ENCODE results near the gene ETS2. TPM values are rescaled to one million over a fixed set of nuclear protein-coding genes. Genes with fewer than 3 reads are reported as not detected.

ETS2 gene
- total RNA-seq, 1 experiment from 2014 or later: 132 TPM

DNA sequence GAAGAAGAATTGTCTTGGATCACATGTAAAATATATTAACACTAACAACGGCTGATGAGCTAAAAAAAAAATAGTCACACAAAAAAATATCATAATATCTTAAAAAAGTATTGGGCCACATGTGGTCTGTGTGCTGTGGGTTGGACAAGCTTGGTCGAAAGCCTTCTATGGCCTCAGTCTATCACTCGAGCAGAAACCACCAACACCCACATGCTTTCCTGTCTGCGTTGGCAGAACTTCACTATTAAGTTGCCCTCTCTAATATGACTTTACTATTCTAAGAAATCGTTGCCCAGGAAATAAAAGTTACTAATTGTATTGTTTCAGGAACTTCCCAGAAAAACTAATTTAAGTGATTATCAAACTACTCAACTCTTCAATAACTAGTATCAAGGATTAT lies 28.2 kb upstream of the ETS2 start:
- CTCF ChIA-PET: no interaction called here
- ATAC-seq: no peak

GRCh38 chr21:38780879-38781278 lies 24.9 kb upstream of the ETS2 start:
- H3K4me1 ChIP-seq (ENCODE audit: control insufficient read depth, insufficient read depth, low read length): peaks cover 8% of the 10 kb centered on the region
- CTCF ChIA-PET: no interaction called here
- peaks cover 22% of the 10 kb centered on the region; the same call in 1 of the 2 replicates for H3K9me3 ChIP-seq (ENCODE audit: control insufficient read depth, insufficient read depth, low read depth, low read length)
- H3K27ac ChIP-seq (ENCODE audit: low read length): peak overlapping the region; percentile 63; the same call in 1 of the 2 replicates
- H3K4me3 ChIP-seq (ENCODE audit: low read depth in 2 of 2, low read length in 2 of 2): no peak overlapping the region
- TF ChIP-seq POLR2AphosphoS5 (IDR thresholded peaks at IDR 0.05; ENCODE audit: low read depth, low read length) (no peak), SIN3A (IDR thresholded peaks at IDR 0.05; ENCODE audit: borderline replicate concordance, insufficient read depth, low read depth, low read length) (no peak), TCF7L2 (IDR thresholded peaks at IDR 0.05; ENCODE audit: low read depth, low read length) (no peak)
- TF ChIP-seq, protein P1, sequence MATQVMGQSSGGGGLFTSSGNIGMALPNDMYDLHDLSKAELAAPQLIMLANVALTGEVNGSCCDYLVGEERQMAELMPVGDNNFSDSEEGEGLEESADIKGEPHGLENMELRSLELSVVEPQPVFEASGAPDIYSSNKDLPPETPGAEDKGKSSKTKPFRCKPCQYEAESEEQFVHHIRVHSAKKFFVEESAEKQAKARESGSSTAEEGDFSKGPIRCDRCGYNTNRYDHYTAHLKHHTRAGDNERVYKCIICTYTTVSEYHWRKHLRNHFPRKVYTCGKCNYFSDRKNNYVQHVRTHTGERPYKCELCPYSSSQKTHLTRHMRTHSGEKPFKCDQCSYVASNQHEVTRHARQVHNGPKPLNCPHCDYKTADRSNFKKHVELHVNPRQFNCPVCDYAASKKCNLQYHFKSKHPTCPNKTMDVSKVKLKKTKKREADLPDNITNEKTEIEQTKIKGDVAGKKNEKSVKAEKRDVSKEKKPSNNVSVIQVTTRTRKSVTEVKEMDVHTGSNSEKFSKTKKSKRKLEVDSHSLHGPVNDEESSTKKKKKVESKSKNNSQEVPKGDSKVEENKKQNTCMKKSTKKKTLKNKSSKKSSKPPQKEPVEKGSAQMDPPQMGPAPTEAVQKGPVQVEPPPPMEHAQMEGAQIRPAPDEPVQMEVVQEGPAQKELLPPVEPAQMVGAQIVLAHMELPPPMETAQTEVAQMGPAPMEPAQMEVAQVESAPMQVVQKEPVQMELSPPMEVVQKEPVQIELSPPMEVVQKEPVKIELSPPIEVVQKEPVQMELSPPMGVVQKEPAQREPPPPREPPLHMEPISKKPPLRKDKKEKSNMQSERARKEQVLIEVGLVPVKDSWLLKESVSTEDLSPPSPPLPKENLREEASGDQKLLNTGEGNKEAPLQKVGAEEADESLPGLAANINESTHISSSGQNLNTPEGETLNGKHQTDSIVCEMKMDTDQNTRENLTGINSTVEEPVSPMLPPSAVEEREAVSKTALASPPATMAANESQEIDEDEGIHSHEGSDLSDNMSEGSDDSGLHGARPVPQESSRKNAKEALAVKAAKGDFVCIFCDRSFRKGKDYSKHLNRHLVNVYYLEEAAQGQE (IDR thresholded peaks at IDR 0.05; ENCODE audit: insufficient read depth in 1 of 2, low read depth in 2 of 2, low read length in 1 of 2): no peak
- TF ChIP-seq, protein P2, sequence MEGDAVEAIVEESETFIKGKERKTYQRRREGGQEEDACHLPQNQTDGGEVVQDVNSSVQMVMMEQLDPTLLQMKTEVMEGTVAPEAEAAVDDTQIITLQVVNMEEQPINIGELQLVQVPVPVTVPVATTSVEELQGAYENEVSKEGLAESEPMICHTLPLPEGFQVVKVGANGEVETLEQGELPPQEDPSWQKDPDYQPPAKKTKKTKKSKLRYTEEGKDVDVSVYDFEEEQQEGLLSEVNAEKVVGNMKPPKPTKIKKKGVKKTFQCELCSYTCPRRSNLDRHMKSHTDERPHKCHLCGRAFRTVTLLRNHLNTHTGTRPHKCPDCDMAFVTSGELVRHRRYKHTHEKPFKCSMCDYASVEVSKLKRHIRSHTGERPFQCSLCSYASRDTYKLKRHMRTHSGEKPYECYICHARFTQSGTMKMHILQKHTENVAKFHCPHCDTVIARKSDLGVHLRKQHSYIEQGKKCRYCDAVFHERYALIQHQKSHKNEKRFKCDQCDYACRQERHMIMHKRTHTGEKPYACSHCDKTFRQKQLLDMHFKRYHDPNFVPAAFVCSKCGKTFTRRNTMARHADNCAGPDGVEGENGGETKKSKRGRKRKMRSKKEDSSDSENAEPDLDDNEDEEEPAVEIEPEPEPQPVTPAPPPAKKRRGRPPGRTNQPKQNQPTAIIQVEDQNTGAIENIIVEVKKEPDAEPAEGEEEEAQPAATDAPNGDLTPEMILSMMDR (IDR thresholded peaks at IDR 0.05): no peak
- POLR2A ChIA-PET: no interaction called here
- no peaks in the 10 kb centered on the region for H3K27me3 ChIP-seq (ENCODE audit: control insufficient read depth, insufficient read depth, low read length)
- no peak for ATAC-seq
- no peak for DNase-seq (ENCODE audit: low read depth, low spot score)
- in situ Hi-C loops (cut with HindIII; ENCODE audit: low pct_unique_long_range_greater_than_20kb, low sequenced_read_pairs): no loop called here
- intact Hi-C loops (cut with micrococcal nuclease; ENCODE audit: unreplicated experiment): no loop called here
- no TSS peak for BruUV-seq (replicated peaks)
- no peaks in the 10 kb centered on the region for H3K36me3 ChIP-seq (ENCODE audit: control insufficient read depth, insufficient read depth, low read length)

More for the DNA sequence above, 28.2 kb upstream of the ETS2 start:
- no peaks in the 10 kb centered on the region for H3K36me3 ChIP-seq (ENCODE audit: control insufficient read depth, insufficient read depth, low read length)
- H3K27me3 ChIP-seq (ENCODE audit: control insufficient read depth, insufficient read depth, low read length): no peaks in the 10 kb centered on the region
- H3K9me3 ChIP-seq (ENCODE audit: control insufficient read depth, insufficient read depth, low read depth, low read length): peaks cover 14% of the 10 kb centered on the region; the same call in 1 of the 2 replicates
- POLR2A ChIA-PET: no interaction called here
- in situ Hi-C loops (cut with HindIII; ENCODE audit: low pct_unique_long_range_greater_than_20kb, low sequenced_read_pairs): no loop called here
- intact Hi-C loops (cut with micrococcal nuclease; ENCODE audit: unreplicated experiment): no loop called here
- no peak overlapping the region for H3K4me3 ChIP-seq (ENCODE audit: low read depth in 2 of 2, low read length in 2 of 2)
- DNase-seq (ENCODE audit: low read depth, low spot score): no peak
- TF ChIP-seq, protein P1 (IDR thresholded peaks at IDR 0.05; ENCODE audit: insufficient read depth in 1 of 2, low read depth in 2 of 2, low read length in 1 of 2): no peak
- TF ChIP-seq TCF7L2 (IDR thresholded peaks at IDR 0.05; ENCODE audit: low read depth, low read length) (no peak), SIN3A (IDR thresholded peaks at IDR 0.05; ENCODE audit: borderline replicate concordance, insufficient read depth, low read depth, low read length) (no peak), POLR2AphosphoS5 (IDR thresholded peaks at IDR 0.05; ENCODE audit: low read depth, low read length) (no peak)
- TF ChIP-seq, protein P2 (IDR thresholded peaks at IDR 0.05): no peak
- no TSS peak for BruUV-seq (replicated peaks)
- H3K4me1 ChIP-seq (ENCODE audit: control insufficient read depth, insufficient read depth, low read length): peaks cover 6% of the 10 kb centered on the region; the same call in 1 of the 2 replicates
- no peak overlapping the region; the same call in 1 of the 2 replicates for H3K27ac ChIP-seq (ENCODE audit: low read length)
